A549 (cell line): ENCODE data around the gene PRKN. TPM values are rescaled to one million over a fixed set of nuclear protein-coding genes. Genes with fewer than 3 reads are reported as not detected.

Experiments
- ATAC-seq, 2 experiments: fragments of 200-7000 bp in 1 of 2; fragments of >200 bp in 1 of 2; cut with Nextera tagmentation in 1 of 2; cut with Tn5 transposase in 1 of 2; 3 replicates each; pipeline versions ENCODE4 v1.8.0 to v1.9.1; 2018 to 2020; ENCODE audit warnings: mild to moderate bottlenecking in 1 of 2, moderate library complexity in 1 of 2
- CTCF ChIA-PET: fragments of 300-600 bp; sonication (Branson Sonifier 250); formaldehyde crosslinking; extraction: SDS; loops from one replicate; lab custom pipeline; 2021; ENCODE audit warnings: antibody characterized with exemption, inconsistent platforms; lab: Yijun Ruan, JAX
- POLR2A ChIA-PET: fragments of 350-600 bp; formaldehyde crosslinking; extraction: SDS; loops from one replicate; lab custom pipeline; 2021; ENCODE audit warnings: antibody characterized with exemption, inconsistent platforms; lab: Yijun Ruan, JAX
- DNase-seq, 2 experiments: peaks; one replicate each; pipeline versions ENCODE4 v3.0.0 to v3.0.0-alpha.2; 2011 to 2016; ENCODE audit warnings: low read depth in 1 of 2, low spot score in 1 of 2
- FAIRE-seq: peaks from 2 replicates; lab custom pipeline; 2011; peaks lifted over from hg19 to GRCh38; lab: Jason Lieb, UNC
- H3K27ac ChIP-seq, 2 experiments: fragments of >200 bp; sonication (Bioruptor Twin); formaldehyde crosslinking; 3 replicates each; pipeline ENCODE4 v1.5.1; 2016 to 2017
- H3K4me1 ChIP-seq: fragments of >200 bp; sonication (Bioruptor Twin); formaldehyde crosslinking; 3 replicates; pipeline ENCODE4 v1.6.1; 2016
- H3K4me2 ChIP-seq: fragments of >200 bp; sonication (Bioruptor Twin); formaldehyde crosslinking; 3 replicates; pipeline ENCODE4 v1.6.1; 2016
- H3K4me3 ChIP-seq: fragments of >200 bp; sonication (Bioruptor Twin); formaldehyde crosslinking; 3 replicates; pipeline ENCODE4 v1.5.1; 2016
- H3K9me3 ChIP-seq: fragments of >200 bp; sonication (Bioruptor Twin); formaldehyde crosslinking; 3 replicates; pipeline ENCODE4 v1.6.1; 2016
- EHMT2 ChIP-seq: fragments of 200-600 bp; sonication (generic); IDR thresholded peaks from 2 replicates; pipeline ENCODE4 v1.6.1; 2016; ENCODE audit warnings: antibody characterized with exemption, low read depth, mild to moderate bottlenecking, moderate library complexity
- ESRRA ChIP-seq: fragments of 150-350 bp; IDR thresholded peaks from 2 replicates; pipeline ENCODE4 v1.6.1; 2014; ENCODE audit warnings: mild to moderate bottlenecking, low read length, borderline replicate concordance
- FOSB ChIP-seq: fragments of 250-450 bp; sonication (Bioruptor Pico); IDR thresholded peaks from 2 replicates; pipeline ENCODE4 v1.5.0; 2020; ENCODE audit warnings: mild to moderate bottlenecking, moderate library complexity
- FOSL2 ChIP-seq, 2 experiments: fragments of 450-650 bp in 1 of 2; fragments of >200 bp in 1 of 2; sonication (Bioruptor Twin) in 1 of 2; formaldehyde crosslinking; IDR thresholded peaks; 2 replicates each; pipeline versions ENCODE4 v1.5.0 to v1.6.1; 2016 to 2020; ENCODE audit warnings: mild to moderate bottlenecking in 1 of 2, moderate library complexity in 1 of 2
- FOXS1 ChIP-seq: fragments of 250-450 bp; sonication (Bioruptor Pico); IDR thresholded peaks from 2 replicates; pipeline ENCODE4 v1.5.0; 2020; ENCODE audit warnings: mild to moderate bottlenecking, moderate library complexity
- HDAC2 ChIP-seq: fragments of 200-600 bp; sonication (generic); IDR thresholded peaks from 2 replicates; pipeline ENCODE4 v1.6.1; 2016
- HEYL ChIP-seq: fragments of 250-450 bp; sonication (Bioruptor Pico); IDR thresholded peaks from 2 replicates; pipeline ENCODE4 v1.8.0; 2021; ENCODE audit warnings: mild to moderate bottlenecking, moderate library complexity
- NPAS2 ChIP-seq: fragments of 250-450 bp; sonication (Bioruptor Pico); IDR thresholded peaks from 2 replicates; pipeline ENCODE4 v1.8.0; 2022; ENCODE audit warnings: mild to moderate bottlenecking, moderate library complexity, borderline replicate concordance
- NR3C1 ChIP-seq: fragments of >200 bp; sonication (Bioruptor Twin); formaldehyde crosslinking; IDR thresholded peaks from 3 replicates; pipeline ENCODE4 v1.6.1; 2017
- PHF8 ChIP-seq: fragments of 200-600 bp; sonication (generic); IDR thresholded peaks from 2 replicates; pipeline ENCODE4 v1.6.1; 2016; ENCODE audit warnings: low read depth, mild to moderate bottlenecking, antibody characterized with exemption, moderate library complexity, borderline replicate concordance
- RARB ChIP-seq: fragments of 250-450 bp; sonication (Bioruptor Pico); IDR thresholded peaks from 2 replicates; pipeline ENCODE4 v1.8.0; 2021; ENCODE audit warnings: mild to moderate bottlenecking, moderate library complexity
- RCOR1 ChIP-seq: fragments of 150-350 bp; IDR thresholded peaks from 2 replicates; pipeline ENCODE4 v1.6.1; 2014; ENCODE audit warnings: antibody characterized with exemption, low read length, low read depth
- SMC3 ChIP-seq: fragments of >200 bp; sonication (Bioruptor Twin); formaldehyde crosslinking; IDR thresholded peaks from 3 replicates; pipeline ENCODE4 v1.6.1; 2018; ENCODE audit warnings: inconsistent platforms
- ZFP36 ChIP-seq: fragments of 450-650 bp; IDR thresholded peaks from 2 replicates; pipeline ENCODE4 v1.6.1; 2014; ENCODE audit warnings: borderline replicate concordance; ENCODE audit not compliant: partially characterized antibody
- ZNF302 ChIP-seq: fragments of 250-450 bp; sonication (Bioruptor Pico); IDR thresholded peaks from 2 replicates; pipeline ENCODE4 v1.9.0; 2021; ENCODE audit warnings: inconsistent platforms, mild to moderate bottlenecking, moderate library complexity
- WGBS: methylation state at CpG from one replicate; pipeline ENCODE4 v1.1.6; 2017; ENCODE audit errors: missing lambda C conversion rate; 5-methylcytosine and 5-hydroxymethylcytosine counted together
- polyA plus RNA-seq, 4 experiments: library from polyadenylated mRNA; depleted of rRNA in 3 of 4; stranded (reverse); fragments of >200 nt; fragmentation: RNase III in 1 of 4; extraction: RNeasy Plus Mini Kit Qiagen cat#74134 plus additional on column Dnase treatment in 1 of 4; gene quantifications; 2 replicates in 3 of 4; 3 replicates in 1 of 4; pipeline ENCODE4 v1.2.3, GENCODE V29; 2011 to 2017
- TF ChIP-seq, protein P1 (sequence below): fragments of 200-600 bp; sonication (generic); IDR thresholded peaks from 2 replicates; pipeline ENCODE4 v1.6.1; 2016; ENCODE audit warnings: antibody characterized with exemption, mild to moderate bottlenecking, moderate library complexity
- TF ChIP-seq, protein P2 (sequence below): IDR thresholded peaks from 2 replicates; pipeline ENCODE4 v1.6.1; 2012; ENCODE audit warnings: low read depth, borderline replicate concordance
- TF ChIP-seq, protein P3 (sequence below): IDR thresholded peaks from 2 replicates; pipeline ENCODE4 v1.6.1; 2012
- TF ChIP-seq, protein P4 (sequence below): fragments of >200 bp; sonication (Bioruptor Twin); formaldehyde crosslinking; IDR thresholded peaks from 2 replicates; pipeline ENCODE4 v1.6.1; 2016
- TF ChIP-seq, protein P5 (sequence below): IDR thresholded peaks from 2 replicates; pipeline ENCODE4 v1.6.1; 2012

The PRKN gene
- polyA plus RNA-seq, 2 of the 4 experiments (the other 2 are of a cell fraction) = 0.36 to 0.39 TPM

DNA sequence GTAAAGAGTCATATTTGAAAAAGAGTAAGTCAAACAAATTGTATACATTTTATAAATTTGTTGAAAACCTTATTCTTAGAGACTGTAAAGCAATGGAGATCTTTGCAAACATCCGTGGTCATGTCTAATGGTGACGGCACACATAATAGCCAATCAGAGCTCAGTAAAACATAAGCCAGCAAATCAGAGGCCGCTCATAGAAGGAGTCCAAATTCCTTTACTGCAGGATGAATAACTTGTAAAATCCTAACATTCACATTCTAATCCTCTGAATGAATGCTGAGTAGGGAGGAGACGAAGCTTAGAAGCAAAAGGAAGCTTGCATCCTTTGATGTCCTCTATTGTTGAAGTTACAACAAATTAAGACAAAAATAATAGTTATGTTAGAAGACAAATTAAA, 401.7 kb downstream of the PRKN start:
- ChIA-PET CTCF (no interaction called here), POLR2A (no interaction called here)
- Histone ChIP-seq H3K4me1 (no peaks in the 10 kb centered on the region), H3K9me3 (no peaks in the 10 kb centered on the region)
- no peak for ATAC-seq
- 37% methylated on average over 4 of the region's 4 CpGs for WGBS
- DNase-seq = no peak
- TF ChIP-seq ZNF302 (CRISPR knock-in tag) (no peak), FOSL2 (IDR thresholded peaks at IDR 0.05) (no peak), FOSL2 (CRISPR knock-in tag; IDR thresholded peaks at IDR 0.05) (no peak), FOSB (CRISPR knock-in tag) (no peak), HDAC2 (no peak), NPAS2 (CRISPR knock-in tag) (no peak), RCOR1 (no peak), RARB (CRISPR knock-in tag) (no peak), ESRRA (no peak), NR3C1 (no peak), EHMT2 (no peak), ZFP36 (no peak), SMC3 (no peak), PHF8 (no peak), FOXS1 (CRISPR knock-in tag) (no peak), HEYL (CRISPR knock-in tag) (no peak)
- TF ChIP-seq, protein P1, sequence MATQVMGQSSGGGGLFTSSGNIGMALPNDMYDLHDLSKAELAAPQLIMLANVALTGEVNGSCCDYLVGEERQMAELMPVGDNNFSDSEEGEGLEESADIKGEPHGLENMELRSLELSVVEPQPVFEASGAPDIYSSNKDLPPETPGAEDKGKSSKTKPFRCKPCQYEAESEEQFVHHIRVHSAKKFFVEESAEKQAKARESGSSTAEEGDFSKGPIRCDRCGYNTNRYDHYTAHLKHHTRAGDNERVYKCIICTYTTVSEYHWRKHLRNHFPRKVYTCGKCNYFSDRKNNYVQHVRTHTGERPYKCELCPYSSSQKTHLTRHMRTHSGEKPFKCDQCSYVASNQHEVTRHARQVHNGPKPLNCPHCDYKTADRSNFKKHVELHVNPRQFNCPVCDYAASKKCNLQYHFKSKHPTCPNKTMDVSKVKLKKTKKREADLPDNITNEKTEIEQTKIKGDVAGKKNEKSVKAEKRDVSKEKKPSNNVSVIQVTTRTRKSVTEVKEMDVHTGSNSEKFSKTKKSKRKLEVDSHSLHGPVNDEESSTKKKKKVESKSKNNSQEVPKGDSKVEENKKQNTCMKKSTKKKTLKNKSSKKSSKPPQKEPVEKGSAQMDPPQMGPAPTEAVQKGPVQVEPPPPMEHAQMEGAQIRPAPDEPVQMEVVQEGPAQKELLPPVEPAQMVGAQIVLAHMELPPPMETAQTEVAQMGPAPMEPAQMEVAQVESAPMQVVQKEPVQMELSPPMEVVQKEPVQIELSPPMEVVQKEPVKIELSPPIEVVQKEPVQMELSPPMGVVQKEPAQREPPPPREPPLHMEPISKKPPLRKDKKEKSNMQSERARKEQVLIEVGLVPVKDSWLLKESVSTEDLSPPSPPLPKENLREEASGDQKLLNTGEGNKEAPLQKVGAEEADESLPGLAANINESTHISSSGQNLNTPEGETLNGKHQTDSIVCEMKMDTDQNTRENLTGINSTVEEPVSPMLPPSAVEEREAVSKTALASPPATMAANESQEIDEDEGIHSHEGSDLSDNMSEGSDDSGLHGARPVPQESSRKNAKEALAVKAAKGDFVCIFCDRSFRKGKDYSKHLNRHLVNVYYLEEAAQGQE = no peak
- TF ChIP-seq, protein P2, sequence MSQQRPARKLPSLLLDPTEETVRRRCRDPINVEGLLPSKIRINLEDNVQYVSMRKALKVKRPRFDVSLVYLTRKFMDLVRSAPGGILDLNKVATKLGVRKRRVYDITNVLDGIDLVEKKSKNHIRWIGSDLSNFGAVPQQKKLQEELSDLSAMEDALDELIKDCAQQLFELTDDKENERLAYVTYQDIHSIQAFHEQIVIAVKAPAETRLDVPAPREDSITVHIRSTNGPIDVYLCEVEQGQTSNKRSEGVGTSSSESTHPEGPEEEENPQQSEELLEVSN = no peak
- TF ChIP-seq, protein P3, sequence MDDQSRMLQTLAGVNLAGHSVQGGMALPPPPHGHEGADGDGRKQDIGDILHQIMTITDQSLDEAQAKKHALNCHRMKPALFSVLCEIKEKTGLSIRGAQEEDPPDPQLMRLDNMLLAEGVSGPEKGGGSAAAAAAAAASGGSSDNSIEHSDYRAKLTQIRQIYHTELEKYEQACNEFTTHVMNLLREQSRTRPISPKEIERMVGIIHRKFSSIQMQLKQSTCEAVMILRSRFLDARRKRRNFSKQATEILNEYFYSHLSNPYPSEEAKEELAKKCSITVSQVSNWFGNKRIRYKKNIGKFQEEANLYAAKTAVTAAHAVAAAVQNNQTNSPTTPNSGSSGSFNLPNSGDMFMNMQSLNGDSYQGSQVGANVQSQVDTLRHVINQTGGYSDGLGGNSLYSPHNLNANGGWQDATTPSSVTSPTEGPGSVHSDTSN = no peak
- TF ChIP-seq, protein P4, sequence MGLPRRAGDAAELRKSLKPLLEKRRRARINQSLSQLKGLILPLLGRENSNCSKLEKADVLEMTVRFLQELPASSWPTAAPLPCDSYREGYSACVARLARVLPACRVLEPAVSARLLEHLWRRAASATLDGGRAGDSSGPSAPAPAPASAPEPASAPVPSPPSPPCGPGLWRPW = no peak
- TF ChIP-seq, protein P5, sequence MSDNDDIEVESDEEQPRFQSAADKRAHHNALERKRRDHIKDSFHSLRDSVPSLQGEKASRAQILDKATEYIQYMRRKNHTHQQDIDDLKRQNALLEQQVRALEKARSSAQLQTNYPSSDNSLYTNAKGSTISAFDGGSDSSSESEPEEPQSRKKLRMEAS = no peak
- TF ChIP-seq, all 56 proteins: peak for 0
- no peak overlapping the region for H3K27ac ChIP-seq
- no peak overlapping the region for H3K4me2 ChIP-seq
- FAIRE-seq = no peak
- no peak overlapping the region for H3K4me3 ChIP-seq

DNA sequence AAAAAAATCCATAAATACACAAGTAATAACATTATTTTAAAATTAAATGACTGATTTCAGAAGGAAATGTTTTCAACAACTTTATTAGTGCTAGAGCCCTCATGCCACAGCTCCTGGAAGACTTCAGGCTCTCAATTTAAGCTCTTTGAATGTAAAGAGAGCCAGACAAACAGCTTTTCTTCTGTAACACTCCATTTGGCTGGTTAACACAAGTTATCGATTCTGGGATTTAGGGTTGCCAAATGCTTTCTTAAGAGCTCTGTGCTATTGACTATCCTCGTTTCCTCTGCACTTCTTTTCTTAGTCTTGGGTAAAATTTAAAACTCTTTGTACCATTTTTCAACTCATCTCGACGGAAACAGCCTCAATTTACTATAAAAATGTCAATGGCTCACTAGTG, 402.5 kb downstream of the PRKN start:
- no peak overlapping the region for H3K27ac ChIP-seq
- FAIRE-seq (no peak), ATAC-seq (no peak), DNase-seq (no peak)
- no peaks in the 10 kb centered on the region for H3K9me3 ChIP-seq
- H3K4me2 ChIP-seq = no peak overlapping the region
- TF ChIP-seq HDAC2 = no peak
- 26% methylated on average over 4 of the region's 4 CpGs for WGBS
- H3K4me1 ChIP-seq = no peaks in the 10 kb centered on the region
- H3K4me3 ChIP-seq = no peak overlapping the region
- ChIA-PET POLR2A (no interaction called here), CTCF (no interaction called here)
